H1 (cell line): Measurements from ENCODE around the gene PRDX3. TPM values are rescaled to one million over a fixed set of nuclear protein-coding genes. Genes with fewer than 3 reads are reported as not detected.

ENCODE experiments used
- CTCF ChIA-PET: fragments of 300-600 bp; sonication (Branson Sonifier 250); formaldehyde crosslinking; loops from one replicate; lab custom pipeline; 2021; ENCODE audit not compliant: partially characterized antibody; lab: Charles Lee
- POLR2A ChIA-PET: fragments of 300-600 bp; sonication (Branson Sonifier 250); formaldehyde crosslinking; loops from one replicate; lab custom pipeline; 2021; ENCODE audit warnings: inconsistent platforms; ENCODE audit not compliant: partially characterized antibody; lab: Charles Lee
- DNase-seq, 2 experiments: peaks; one replicate each; pipeline versions ENCODE4 v3.0.0 to v3.0.0-alpha.2; 2010 to 2022; ENCODE audit warnings: low spot score in 2 of 2, low read depth in 1 of 2, mixed read lengths in 1 of 2
- FAIRE-seq: peaks from 2 replicates; lab custom pipeline; 2011; peaks lifted over from hg19 to GRCh38; lab: Jason Lieb, UNC
- H2AFZ ChIP-seq: 2 replicates; pipeline ENCODE4 v1.8.1; 2012; ENCODE audit warnings: low read length, inconsistent platforms
- H2AK5ac ChIP-seq: 2 replicates; pipeline ENCODE4 v1.6.1; 2013; ENCODE audit warnings: low read depth, low read length
- H2BK120ac ChIP-seq: replicated peaks from 2 replicates; pipeline ENCODE3; 2013; ENCODE audit warnings: low read depth, low read length, inconsistent platforms
- H2BK12ac ChIP-seq: 2 replicates; pipeline ENCODE4 v1.6.1; 2013; ENCODE audit warnings: low read depth, low read length
- H2BK15ac ChIP-seq: 2 replicates; pipeline ENCODE4 v1.6.1; 2013; ENCODE audit warnings: low read length
- H2BK20ac ChIP-seq: 2 replicates; pipeline ENCODE4 v1.6.1; 2013; ENCODE audit warnings: low read length
- H2BK5ac ChIP-seq: 2 replicates; pipeline ENCODE4 v1.6.1; 2013; ENCODE audit warnings: low read depth, low read length
- H3K14ac ChIP-seq: 2 replicates; pipeline ENCODE4 v1.6.1; 2013; ENCODE audit warnings: inconsistent platforms; ENCODE audit not compliant: insufficient read length
- H3K18ac ChIP-seq: 2 replicates; pipeline ENCODE4 v1.6.1; 2013; ENCODE audit warnings: low read length; ENCODE audit errors: extremely low read depth
- H3K23ac ChIP-seq: 2 replicates; pipeline ENCODE4 v1.6.1; 2013; ENCODE audit warnings: inconsistent platforms; ENCODE audit not compliant: insufficient read length
- H3K23me2 ChIP-seq: 2 replicates; pipeline ENCODE4 v1.6.1; 2013; ENCODE audit warnings: low read depth, low read length
- H3K27ac ChIP-seq: 2 replicates; pipeline ENCODE4 v1.6.1; 2011; ENCODE audit warnings: low read depth, low read length, inconsistent platforms
- H3K27me3 ChIP-seq, 4 experiments: replicated peaks in 1 of 4; 1 replicate in 1 of 4; 2 replicates in 3 of 4; pipeline versions ENCODE4 v1.6.1 to v1.8.1; 2011 to 2013; ENCODE audit warnings: low read length in 3 of 4, mild to moderate bottlenecking in 3 of 4, inconsistent platforms in 2 of 4, mixed read lengths in 2 of 4, moderate library complexity in 1 of 4; ENCODE audit not compliant: control insufficient read depth in 3 of 4, insufficient read depth in 3 of 4; ENCODE audit errors: extremely low read depth in 1 of 4
- H3K36me3 ChIP-seq, 4 experiments: 2 replicates each; pipeline versions ENCODE4 v1.6.1 to v1.8.1; 2011 to 2013; ENCODE audit warnings: mild to moderate bottlenecking in 4 of 4, low read length in 3 of 4, moderate library complexity in 2 of 4, control low read depth in 1 of 4, inconsistent platforms in 1 of 4; ENCODE audit not compliant: insufficient read depth in 4 of 4, control insufficient read depth in 2 of 4
- H3K4ac ChIP-seq: replicated peaks from 2 replicates; pipeline ENCODE3; 2013; ENCODE audit warnings: low read length, low read depth, mixed read lengths, inconsistent platforms; ENCODE audit not compliant: insufficient read length
- H3K4me1 ChIP-seq, 4 experiments: replicated peaks in 1 of 4; 1 replicate in 1 of 4; 2 replicates in 3 of 4; pipeline versions ENCODE4 v1.6.1 to v1.8.1; 2011 to 2013; ENCODE audit warnings: low read length in 3 of 4, inconsistent platforms in 2 of 4, mixed read lengths in 1 of 4; ENCODE audit not compliant: insufficient read depth in 4 of 4, control insufficient read depth in 3 of 4
- H3K4me2 ChIP-seq, 2 experiments: 2 replicates each; pipeline versions ENCODE4 v1.6.1 to v1.8.1; 2011 to 2013; ENCODE audit warnings: low read depth in 2 of 2, low read length in 2 of 2, control low read depth in 1 of 2, inconsistent platforms in 1 of 2, mild to moderate bottlenecking in 1 of 2; ENCODE audit not compliant: insufficient read depth in 1 of 2
- H3K4me3 ChIP-seq, 4 experiments: fragments of 200-600, 300-600 bp in 1 of 4; sonication (generic), shearing (Covaris generic), sonication (Bioruptor Twin) in 1 of 4; 2 replicates each; pipeline versions ENCODE4 v1.5.1 to v1.8.1; 2011 to 2016; ENCODE audit warnings: low read length in 4 of 4, low read depth in 3 of 4, control low read depth in 2 of 4, inconsistent platforms in 2 of 4, mild to moderate bottlenecking in 2 of 4, mixed read lengths in 1 of 4, moderate library complexity in 1 of 4; ENCODE audit not compliant: insufficient read depth in 2 of 4; ENCODE audit errors: extremely low read depth in 1 of 4
- H3K56ac ChIP-seq: replicated peaks from 2 replicates; pipeline ENCODE3; 2013; ENCODE audit warnings: low read depth, mild to moderate bottlenecking, mixed read lengths, low read length, inconsistent platforms; ENCODE audit not compliant: insufficient read length
- H3K79me1 ChIP-seq: 2 replicates; pipeline ENCODE4 v1.6.1; 2013; ENCODE audit warnings: low read depth, low read length, control low read depth
- H3K79me2 ChIP-seq, 2 experiments: 2 replicates each; pipeline versions ENCODE4 v1.6.1 to v1.8.1; 2012 to 2013; ENCODE audit warnings: low read length in 2 of 2, mild to moderate bottlenecking in 2 of 2, inconsistent platforms in 1 of 2; ENCODE audit not compliant: insufficient read depth in 2 of 2, control insufficient read depth in 1 of 2
- H3K9ac ChIP-seq, 4 experiments: replicated peaks in 1 of 4; 1 replicate in 1 of 4; 2 replicates in 3 of 4; pipeline versions ENCODE4 v1.6.1 to v1.8.1; 2011 to 2013; ENCODE audit warnings: low read depth in 3 of 4, low read length in 3 of 4, control low read depth in 2 of 4, mild to moderate bottlenecking in 2 of 4, moderate library complexity in 2 of 4, inconsistent platforms in 1 of 4; ENCODE audit errors: extremely low read depth in 1 of 4
- H3K9me3 ChIP-seq, 2 experiments: 2 replicates each; pipeline versions ENCODE4 v1.6.1 to v1.8.1; 2012 to 2013; ENCODE audit warnings: mild to moderate bottlenecking in 2 of 2, moderate library complexity in 2 of 2, control low read depth in 1 of 2, inconsistent platforms in 1 of 2, low read depth in 1 of 2, low read length in 1 of 2, mixed read lengths in 1 of 2; ENCODE audit not compliant: insufficient read depth in 2 of 2
- H4K20me1 ChIP-seq, 2 experiments: replicated peaks in 1 of 2; 2 replicates each; pipeline versions ENCODE3 to v1.8.1; 2011 to 2013; ENCODE audit warnings: inconsistent platforms in 2 of 2, low read length in 2 of 2, mild to moderate bottlenecking in 1 of 2; ENCODE audit not compliant: insufficient read depth in 2 of 2, control insufficient read depth in 1 of 2
- H4K5ac ChIP-seq: 2 replicates; pipeline ENCODE4 v1.6.1; 2013; ENCODE audit warnings: low read length, low read depth, mixed read lengths, inconsistent platforms; ENCODE audit not compliant: insufficient read length
- H4K8ac ChIP-seq: 2 replicates; pipeline ENCODE4 v1.8.0; 2013; ENCODE audit warnings: mild to moderate bottlenecking, moderate library complexity, low read length, inconsistent platforms; ENCODE audit not compliant: insufficient read depth; ENCODE audit errors: extremely low read depth
- H4K91ac ChIP-seq: replicated peaks from 2 replicates; pipeline ENCODE3; 2013; ENCODE audit warnings: low read length, mixed read lengths, inconsistent platforms; ENCODE audit not compliant: insufficient read length
- GABPA ChIP-seq: IDR thresholded peaks from 2 replicates; pipeline ENCODE4 v1.6.1; 2011; ENCODE audit warnings: mild to moderate bottlenecking, low read length, moderate library complexity, borderline replicate concordance; ENCODE audit not compliant: insufficient read depth
- POLR2A ChIP-seq, 2 experiments: IDR thresholded peaks; 1 replicate in 1 of 2; 2 replicates in 1 of 2; pipeline ENCODE4 v1.6.1; 2011; ENCODE audit warnings: low read depth in 2 of 2, low read length in 2 of 2, mild to moderate bottlenecking in 2 of 2; ENCODE audit errors: control extremely low read depth in 1 of 2
- POLR2AphosphoS5 ChIP-seq: IDR thresholded peaks from 2 replicates; pipeline ENCODE4 v1.6.1; 2011; ENCODE audit warnings: low read depth, low read length
- RXRA ChIP-seq: IDR thresholded peaks from 2 replicates; pipeline ENCODE4 v1.6.1; 2011; ENCODE audit warnings: low read depth, mild to moderate bottlenecking, low read length, moderate library complexity; ENCODE audit not compliant: insufficient read depth
- WGBS, 2 experiments: shearing (Covaris generic) in 1 of 2; methylation state at CpG; one replicate each; pipeline versions ENCODE4 v1.1.6 to v1.1.7; 2013 to 2015; ENCODE audit warnings: low lambda C conversion rate in 2 of 2, mixed read lengths in 2 of 2, inconsistent platforms in 1 of 2, low coverage in 1 of 2, missing lambda C conversion rate in 1 of 2; ENCODE audit not compliant: insufficient replicate concordance in 2 of 2, insufficient coverage in 1 of 2, insufficient read length in 1 of 2; ENCODE audit errors: extremely low coverage in 1 of 2, missing lambda C conversion rate in 1 of 2; 5-methylcytosine and 5-hydroxymethylcytosine counted together
- polyA plus RNA-seq, 7 experiments: library from polyadenylated mRNA; depleted of rRNA in 3 of 7; stranded (reverse) in 5 of 7; unstranded in 2 of 7; fragments of >200 nt in 5 of 7; fragments of 200-250 nt in 2 of 7; gene quantifications; 1 replicate in 5 of 7; 2 replicates in 1 of 7; 4 replicates in 1 of 7; pipeline versions ENCODE4 v1.2.1 to v1.2.3, GENCODE V29; 2011 to 2013; ENCODE audit warnings: missing spikeins in 2 of 7, mixed read lengths in 2 of 7
- total RNA-seq: library from RNA; stranded (reverse); fragmentation: NEBNext Ultra II Directional; extraction: Animal tissue kit (Norgen Biotek cat#: 25700); gene quantifications from 2 replicates; pipeline ENCODE4 v1.2.1, GENCODE V29; 2021

Gene PRDX3
- total and polyA plus RNA-seq, 2 of the 8 experiments (the other 6 are each of a cell fraction or from before 2014, with no cell fraction given) = 201 to 208 TPM

DNA sequence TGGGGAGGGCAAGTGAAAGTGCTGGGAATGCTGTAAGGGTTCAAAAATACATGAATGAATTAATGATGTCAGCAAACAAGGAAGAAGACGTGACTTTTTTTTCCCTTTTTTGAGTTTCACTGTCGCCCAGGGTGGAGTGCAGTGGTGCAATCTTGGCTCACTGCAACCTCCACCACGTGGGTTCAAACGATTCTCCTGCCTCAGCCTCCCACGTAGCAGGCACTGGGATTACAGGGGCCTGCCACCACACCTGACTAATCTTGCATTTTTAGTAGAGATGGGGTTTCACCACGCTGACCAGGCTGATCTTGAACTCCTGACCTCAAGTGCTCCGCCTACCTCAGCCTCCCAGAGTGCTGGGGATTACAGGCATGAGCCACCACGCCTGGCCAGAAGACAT lies 44.7 kb downstream of the PRDX3 start:
- FAIRE-seq = no peak

More for the DNA sequence above, 44.7 kb downstream of the PRDX3 start:
- Histone ChIP-seq H3K23ac (no peak overlapping the region), H2BK15ac (no peak overlapping the region), H3K79me2 (no peaks in the 10 kb centered on the region), H3K27ac (no peak overlapping the region), H3K27me3 (no peaks in the 10 kb centered on the region), H3K9me3 (no peaks in the 10 kb centered on the region), H3K4me2 (no peak overlapping the region), H4K8ac (no peak overlapping the region), H3K36me3 (peaks cover 18 to 46% (median 39%) of the 10 kb centered on the region in 4 experiments; a peak in 7 of 8 replicates), H3K4ac (no peak overlapping the region), H3K4me1 (no peaks in the 10 kb centered on the region), H4K20me1 (peaks cover 0 to under 1% of the 10 kb centered on the region in 2 experiments), H4K91ac (no peak overlapping the region), H3K9ac (no peak overlapping the region), H4K5ac (no peak overlapping the region), H3K4me3 (no peak overlapping the region), H3K18ac (no peak overlapping the region), H2BK5ac (no peak overlapping the region), H2BK20ac (no peak overlapping the region), H3K56ac (no peak overlapping the region), H3K14ac (no peak overlapping the region), H3K23me2 (no peaks in the 10 kb centered on the region), H2BK12ac (no peak overlapping the region), H2AK5ac (no peak overlapping the region), H3K79me1 (no peaks in the 10 kb centered on the region), H2AFZ (no peak overlapping the region), H2BK120ac (no peak overlapping the region)
- no peak for DNase-seq
- WGBS, 2 experiments = 94% methylated on average over 8 of the region's 8 CpGs; no CpG with 5 or more reads in 1 of the 2 experiments
- CTCF ChIA-PET = interaction anchor here (1.4 kb wide), 1 partner anchor 13 kb away, joined by 7 read pairs; no protein-coding TSS in a partner anchor
- TF ChIP-seq POLR2AphosphoS5 = no peak
- no peak for TF ChIP-seq RXRA
- no peak for TF ChIP-seq POLR2A (IDR thresholded peaks at IDR 0.05; ENCODE audit: control extremely low read depth in 1 of 2, low read depth in 2 of 2, low read length in 2 of 2)
- TF ChIP-seq GABPA = no peak
- POLR2A ChIA-PET = no interaction called here
